Neural cell (in vitro differentiated cells): ENCODE measurements around the gene MLLT3. TPM values are rescaled to one million over a fixed set of nuclear protein-coding genes. Genes with fewer than 3 reads are reported as not detected.

Source experiments
- H2AFZ ChIP-seq: fragments of 200-600, 300-800 bp; sonication (generic), shearing (Covaris generic); 2 replicates; pipeline ENCODE4 v1.6.0; 2014; ENCODE audit warnings: low read depth, mild to moderate bottlenecking, antibody characterized with exemption, low read length, moderate library complexity
- H3F3A ChIP-seq: fragments of 200-600 bp; shearing (Covaris generic); 2 replicates; pipeline ENCODE4 v1.6.1; 2016; ENCODE audit warnings: mild to moderate bottlenecking, moderate library complexity, mixed read lengths, antibody characterized with exemption, low read length; ENCODE audit not compliant: insufficient read depth, poor library complexity, severe bottlenecking
- H3K27ac ChIP-seq: fragments of 200-600, 300-800 bp; sonication (generic), shearing (Covaris generic); 2 replicates; pipeline ENCODE4 v1.5.1; 2014; ENCODE audit warnings: mild to moderate bottlenecking, low read length, moderate library complexity
- H3K27me3 ChIP-seq: fragments of 300-800, 200-600 bp; sonication (generic), shearing (Covaris generic); 2 replicates; pipeline ENCODE4 v1.6.0; 2014; ENCODE audit warnings: mild to moderate bottlenecking, low read depth, low read length, moderate library complexity; ENCODE audit not compliant: insufficient read depth
- H3K36me3 ChIP-seq: fragments of 300-800, 200-600 bp; sonication (generic), shearing (Covaris generic); 2 replicates; pipeline ENCODE4 v1.5.1; 2014; ENCODE audit warnings: mild to moderate bottlenecking, antibody characterized with exemption, low read length, moderate library complexity; ENCODE audit not compliant: insufficient read depth
- H3K4me2 ChIP-seq: fragments of 300-800, 200-600 bp; sonication (generic), shearing (Covaris generic); 2 replicates; pipeline ENCODE4 v1.6.0; 2014; ENCODE audit warnings: mild to moderate bottlenecking, low read length
- H3K4me3 ChIP-seq: fragments of 300-800, 200-600 bp; sonication (generic), shearing (Covaris generic); 2 replicates; pipeline ENCODE4 v1.5.1; 2014; ENCODE audit warnings: mild to moderate bottlenecking, low read length, moderate library complexity
- H3K79me2 ChIP-seq: fragments of 200-600 bp; shearing (Covaris generic); replicated peaks from 2 replicates; pipeline ENCODE4 v1.6.0; 2014; ENCODE audit warnings: mild to moderate bottlenecking, low read length, moderate library complexity; ENCODE audit not compliant: insufficient read depth
- H3K9ac ChIP-seq: fragments of 300-800, 200-600 bp; sonication (generic), shearing (Covaris generic); 2 replicates; pipeline ENCODE4 v1.6.1; 2016; ENCODE audit warnings: mild to moderate bottlenecking, low read length, mixed read lengths
- H3K9me2 ChIP-seq: fragments of 200-600 bp; shearing (Covaris generic); 2 replicates; pipeline ENCODE4 v1.6.1; 2016; ENCODE audit warnings: mild to moderate bottlenecking, low read length, mixed read lengths; ENCODE audit not compliant: insufficient read depth
- H3K9me3 ChIP-seq: fragments of 200-600, 300-800 bp; sonication (generic), shearing (Covaris generic); 2 replicates; pipeline ENCODE4 v1.6.1; 2016; ENCODE audit warnings: mild to moderate bottlenecking, mixed run types, low read length, moderate library complexity, mixed read lengths
- H4K20me1 ChIP-seq: fragments of 200-600 bp; shearing (Covaris generic); 2 replicates; pipeline ENCODE4 v1.6.1; 2016; ENCODE audit warnings: mild to moderate bottlenecking, mixed run types; ENCODE audit not compliant: insufficient read depth
- EP300 ChIP-seq: fragments of 450-650 bp; conservative IDR thresholded peaks from 2 replicates; pipeline ENCODE4 v1.6.1; 2014; ENCODE audit warnings: antibody characterized with exemption, mild to moderate bottlenecking, moderate library complexity; ENCODE audit not compliant: poor library complexity, severe bottlenecking
- EZH2 ChIP-seq: fragments of 200-600, 300-800 bp; shearing (Covaris generic), sonication (generic); IDR thresholded peaks from 2 replicates; pipeline ENCODE4 v1.6.1; 2014; ENCODE audit warnings: antibody characterized with exemption, low read length, borderline replicate concordance, mild to moderate bottlenecking; ENCODE audit not compliant: insufficient read depth, poor library complexity, severe bottlenecking
- MXI1 ChIP-seq: fragments of 450-650 bp; conservative IDR thresholded peaks from 2 replicates; pipeline ENCODE4 v1.6.1; 2014; ENCODE audit warnings: antibody characterized with exemption, mild to moderate bottlenecking; ENCODE audit not compliant: poor library complexity, severe bottlenecking
- POLR2AphosphoS5 ChIP-seq: IDR thresholded peaks from 2 replicates; pipeline ENCODE4 v1.6.1; 2012
- RAD21 ChIP-seq: fragments of 450-650 bp; conservative IDR thresholded peaks from 2 replicates; pipeline ENCODE4 v1.6.1; 2014; ENCODE audit warnings: antibody characterized with exemption, mild to moderate bottlenecking, moderate library complexity
- SMC3 ChIP-seq: fragments of 450-650 bp; conservative IDR thresholded peaks from 2 replicates; pipeline ENCODE4 v1.6.1; 2014; ENCODE audit warnings: antibody characterized with exemption, mild to moderate bottlenecking, moderate library complexity; ENCODE audit not compliant: poor library complexity
- TAF1 ChIP-seq: IDR thresholded peaks from 2 replicates; pipeline ENCODE4 v1.6.1; 2012; ENCODE audit warnings: low read depth
- polyA plus RNA-seq: library from polyadenylated mRNA; depleted of rRNA; stranded (reverse); fragments of >200 nt; gene quantifications from 2 replicates; pipeline ENCODE4 v1.2.3, GENCODE V29; 2014
- TF ChIP-seq, protein P1 (sequence below): fragments of 450-650 bp; IDR thresholded peaks from 2 replicates; pipeline ENCODE4 v1.5.1; 2014; ENCODE audit warnings: antibody characterized with exemption, mild to moderate bottlenecking, moderate library complexity; ENCODE audit not compliant: poor library complexity, severe bottlenecking
- TF ChIP-seq, protein P2 (sequence below): IDR thresholded peaks from 2 replicates; pipeline ENCODE4 v1.6.1; 2012; ENCODE audit warnings: borderline replicate concordance

MLLT3 gene
- polyA plus RNA-seq, 1 donor from 2014 or later: 61.5 TPM

DNA sequence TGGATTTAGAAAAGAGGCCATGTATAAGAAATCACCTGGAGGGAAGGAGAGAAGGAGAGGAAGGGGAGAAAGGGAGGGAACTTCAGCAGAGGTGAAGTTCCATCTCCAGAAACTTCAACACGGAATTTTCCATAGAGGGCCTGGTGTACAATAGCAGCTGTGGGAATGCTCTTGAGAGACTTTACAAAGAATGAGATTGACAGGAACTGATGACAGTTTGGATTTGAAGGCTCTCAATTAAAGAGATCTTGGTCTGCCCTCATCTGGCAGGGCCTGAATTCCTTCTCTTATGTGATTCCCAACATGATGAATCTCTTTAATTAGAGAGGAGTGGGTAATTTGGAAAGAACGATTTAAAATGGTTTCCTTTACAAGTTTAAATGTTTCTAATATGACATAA lies 143.5 kb downstream of the MLLT3 start:
- Histone ChIP-seq H3K4me3 (no peak overlapping the region), H3K27me3 (no peaks in the 10 kb centered on the region), H3K9me3 (no peaks in the 10 kb centered on the region), H3K4me2 (no peak overlapping the region), H3K27ac (no peak overlapping the region), H3F3A (no peaks in the 10 kb centered on the region), H3K9ac (no peak overlapping the region), H4K20me1 (no peaks in the 10 kb centered on the region), H2AFZ (no peak overlapping the region), H3K9me2 (no peaks in the 10 kb centered on the region), H3K36me3 (no peaks in the 10 kb centered on the region), H3K79me2 (peaks cover 1% of the 10 kb centered on the region)
- no peak for TF ChIP-seq RAD21
- TF ChIP-seq MXI1: no peak
- TF ChIP-seq, protein P1, sequence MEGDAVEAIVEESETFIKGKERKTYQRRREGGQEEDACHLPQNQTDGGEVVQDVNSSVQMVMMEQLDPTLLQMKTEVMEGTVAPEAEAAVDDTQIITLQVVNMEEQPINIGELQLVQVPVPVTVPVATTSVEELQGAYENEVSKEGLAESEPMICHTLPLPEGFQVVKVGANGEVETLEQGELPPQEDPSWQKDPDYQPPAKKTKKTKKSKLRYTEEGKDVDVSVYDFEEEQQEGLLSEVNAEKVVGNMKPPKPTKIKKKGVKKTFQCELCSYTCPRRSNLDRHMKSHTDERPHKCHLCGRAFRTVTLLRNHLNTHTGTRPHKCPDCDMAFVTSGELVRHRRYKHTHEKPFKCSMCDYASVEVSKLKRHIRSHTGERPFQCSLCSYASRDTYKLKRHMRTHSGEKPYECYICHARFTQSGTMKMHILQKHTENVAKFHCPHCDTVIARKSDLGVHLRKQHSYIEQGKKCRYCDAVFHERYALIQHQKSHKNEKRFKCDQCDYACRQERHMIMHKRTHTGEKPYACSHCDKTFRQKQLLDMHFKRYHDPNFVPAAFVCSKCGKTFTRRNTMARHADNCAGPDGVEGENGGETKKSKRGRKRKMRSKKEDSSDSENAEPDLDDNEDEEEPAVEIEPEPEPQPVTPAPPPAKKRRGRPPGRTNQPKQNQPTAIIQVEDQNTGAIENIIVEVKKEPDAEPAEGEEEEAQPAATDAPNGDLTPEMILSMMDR: no peak
- TF ChIP-seq, protein P2, sequence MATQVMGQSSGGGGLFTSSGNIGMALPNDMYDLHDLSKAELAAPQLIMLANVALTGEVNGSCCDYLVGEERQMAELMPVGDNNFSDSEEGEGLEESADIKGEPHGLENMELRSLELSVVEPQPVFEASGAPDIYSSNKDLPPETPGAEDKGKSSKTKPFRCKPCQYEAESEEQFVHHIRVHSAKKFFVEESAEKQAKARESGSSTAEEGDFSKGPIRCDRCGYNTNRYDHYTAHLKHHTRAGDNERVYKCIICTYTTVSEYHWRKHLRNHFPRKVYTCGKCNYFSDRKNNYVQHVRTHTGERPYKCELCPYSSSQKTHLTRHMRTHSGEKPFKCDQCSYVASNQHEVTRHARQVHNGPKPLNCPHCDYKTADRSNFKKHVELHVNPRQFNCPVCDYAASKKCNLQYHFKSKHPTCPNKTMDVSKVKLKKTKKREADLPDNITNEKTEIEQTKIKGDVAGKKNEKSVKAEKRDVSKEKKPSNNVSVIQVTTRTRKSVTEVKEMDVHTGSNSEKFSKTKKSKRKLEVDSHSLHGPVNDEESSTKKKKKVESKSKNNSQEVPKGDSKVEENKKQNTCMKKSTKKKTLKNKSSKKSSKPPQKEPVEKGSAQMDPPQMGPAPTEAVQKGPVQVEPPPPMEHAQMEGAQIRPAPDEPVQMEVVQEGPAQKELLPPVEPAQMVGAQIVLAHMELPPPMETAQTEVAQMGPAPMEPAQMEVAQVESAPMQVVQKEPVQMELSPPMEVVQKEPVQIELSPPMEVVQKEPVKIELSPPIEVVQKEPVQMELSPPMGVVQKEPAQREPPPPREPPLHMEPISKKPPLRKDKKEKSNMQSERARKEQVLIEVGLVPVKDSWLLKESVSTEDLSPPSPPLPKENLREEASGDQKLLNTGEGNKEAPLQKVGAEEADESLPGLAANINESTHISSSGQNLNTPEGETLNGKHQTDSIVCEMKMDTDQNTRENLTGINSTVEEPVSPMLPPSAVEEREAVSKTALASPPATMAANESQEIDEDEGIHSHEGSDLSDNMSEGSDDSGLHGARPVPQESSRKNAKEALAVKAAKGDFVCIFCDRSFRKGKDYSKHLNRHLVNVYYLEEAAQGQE: no peak
- TF ChIP-seq TAF1: no peak
- TF ChIP-seq EP300: no peak
- TF ChIP-seq EZH2: no peak
- no peak for TF ChIP-seq SMC3
- no peak for TF ChIP-seq POLR2AphosphoS5

DNA sequence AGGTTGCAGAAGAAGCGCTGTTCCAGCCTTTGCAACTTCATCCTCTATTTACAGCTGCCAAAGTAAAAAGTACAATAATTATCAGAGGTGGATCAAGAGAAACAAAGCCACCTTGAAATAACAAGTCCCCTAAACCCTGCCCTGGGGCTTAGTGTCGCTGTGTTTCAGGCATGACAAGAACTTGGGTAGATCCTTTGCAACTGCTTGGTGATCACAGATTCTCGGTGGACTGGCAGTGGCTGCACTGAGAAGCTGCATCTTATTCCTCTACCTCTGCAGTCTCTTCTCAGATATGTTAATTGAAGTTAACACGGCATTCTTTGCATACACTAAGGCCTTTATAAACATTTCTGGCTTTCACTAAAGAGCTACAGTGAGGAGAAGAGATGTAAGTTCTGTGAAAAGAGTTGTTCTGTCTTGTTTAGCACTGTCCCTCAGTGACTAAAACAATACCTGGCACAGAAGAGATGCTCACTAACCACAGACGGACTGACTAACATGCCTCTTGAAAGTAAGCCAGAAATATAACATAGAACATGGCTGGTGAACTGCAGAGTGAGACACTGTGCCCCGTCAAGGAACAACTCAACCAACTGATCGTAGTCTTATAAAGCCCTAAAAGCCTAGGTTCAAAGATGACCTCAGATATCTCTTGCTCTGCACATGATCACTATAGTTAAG lies 144.2 kb downstream of the MLLT3 start:
- Histone ChIP-seq H3K9me2 (no peaks in the 10 kb centered on the region), H2AFZ (no peak overlapping the region), H3K4me3 (no peak overlapping the region), H3K4me2 (no peak overlapping the region), H3K79me2 (peaks cover 7% of the 10 kb centered on the region), H3K27ac (no peak overlapping the region), H3K9me3 (no peaks in the 10 kb centered on the region), H3F3A (no peaks in the 10 kb centered on the region), H3K27me3 (no peaks in the 10 kb centered on the region), H3K36me3 (no peaks in the 10 kb centered on the region), H3K9ac (no peak overlapping the region), H4K20me1 (no peaks in the 10 kb centered on the region)
- TF ChIP-seq EP300 (no peak), MXI1 (no peak), POLR2AphosphoS5 (no peak), TAF1 (no peak), SMC3 (no peak), EZH2 (no peak), RAD21 (no peak)
- TF ChIP-seq, protein P2: no peak
- TF ChIP-seq, protein P1: no peak
